NCI-H82 treated with DMSO at 0.1 percent for 48 hours (cell line): Measurements from ENCODE around the gene DSCAML1.

Source experiments
- DNase-seq: peaks from one replicate; lab custom pipeline; 2025; ENCODE audit not compliant: unreplicated experiment; lab: John Stamatoyannopoulos, UW

Gene DSCAML1

DNA sequence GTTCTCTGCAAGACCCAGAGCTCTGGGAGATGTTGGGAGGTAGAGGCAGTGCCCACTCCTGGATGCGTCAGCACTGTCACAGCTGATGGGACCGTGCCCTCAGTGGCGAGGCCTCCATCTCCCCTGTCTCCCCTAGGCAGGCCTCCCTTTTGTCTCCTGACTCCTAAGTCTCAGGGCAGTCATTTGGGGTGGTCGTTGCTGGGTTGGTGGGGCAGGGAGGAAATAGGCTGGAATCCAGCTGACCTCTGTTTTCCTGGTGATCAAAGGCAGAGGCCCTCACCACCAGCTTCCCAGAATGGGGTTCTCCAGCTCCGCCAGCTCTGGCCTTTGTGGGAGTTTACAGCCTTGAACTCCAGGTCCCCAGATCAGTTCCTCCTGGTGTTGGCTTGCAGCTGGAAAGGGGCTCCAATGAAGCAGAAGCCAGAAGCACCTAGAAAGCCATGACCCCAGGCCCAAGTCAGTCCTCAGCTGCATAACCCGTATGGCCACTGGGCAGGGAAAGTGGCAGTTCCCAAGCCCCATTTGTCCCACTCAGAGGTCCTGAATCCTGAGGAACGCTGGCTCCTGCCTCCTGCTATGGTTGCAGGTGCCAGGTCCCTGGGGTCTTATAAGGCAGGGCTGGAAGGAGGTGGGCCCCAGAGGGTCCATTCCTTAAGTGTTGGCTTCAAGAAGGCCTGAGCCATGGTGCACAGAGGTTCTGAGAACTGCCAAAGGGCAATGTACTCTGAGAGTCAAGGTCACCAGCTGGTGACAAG, 34.8 kb upstream of the DSCAML1 start:
- DNase-seq: no peak

DNA sequence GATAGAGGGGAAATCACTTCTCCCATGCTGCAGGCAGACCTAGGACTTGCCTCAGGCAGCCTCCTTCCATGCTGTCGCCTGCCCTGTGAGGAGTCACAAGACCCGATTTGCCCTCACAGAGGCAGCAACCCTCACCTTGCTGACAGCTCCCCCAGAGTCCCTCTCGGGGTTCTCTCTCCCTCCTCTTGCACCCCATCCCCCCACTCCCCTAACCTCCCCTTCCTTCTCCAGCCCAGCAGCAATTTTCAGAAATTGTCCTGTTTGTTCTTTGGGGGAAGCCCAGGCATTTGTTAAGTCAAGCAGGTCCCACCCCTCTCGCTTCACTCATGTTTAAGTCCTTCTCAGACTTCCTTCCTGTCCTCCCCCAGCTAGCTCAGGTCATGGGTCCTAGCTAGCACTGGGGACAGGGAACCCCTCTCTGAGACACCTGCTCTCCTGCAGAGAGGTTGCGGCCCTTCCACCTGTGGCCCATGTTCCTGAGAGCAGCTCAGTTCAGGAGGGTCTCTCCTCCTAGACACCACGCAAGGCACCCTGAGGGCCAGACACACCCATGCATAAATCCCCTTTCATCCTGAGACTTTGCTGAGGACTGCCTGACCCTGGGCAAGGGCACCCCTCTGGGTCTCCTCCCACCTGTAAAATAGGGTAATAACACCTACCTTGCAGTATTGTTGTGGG, 33.8 kb upstream of the DSCAML1 start:
- DNase-seq: no peak

DNA sequence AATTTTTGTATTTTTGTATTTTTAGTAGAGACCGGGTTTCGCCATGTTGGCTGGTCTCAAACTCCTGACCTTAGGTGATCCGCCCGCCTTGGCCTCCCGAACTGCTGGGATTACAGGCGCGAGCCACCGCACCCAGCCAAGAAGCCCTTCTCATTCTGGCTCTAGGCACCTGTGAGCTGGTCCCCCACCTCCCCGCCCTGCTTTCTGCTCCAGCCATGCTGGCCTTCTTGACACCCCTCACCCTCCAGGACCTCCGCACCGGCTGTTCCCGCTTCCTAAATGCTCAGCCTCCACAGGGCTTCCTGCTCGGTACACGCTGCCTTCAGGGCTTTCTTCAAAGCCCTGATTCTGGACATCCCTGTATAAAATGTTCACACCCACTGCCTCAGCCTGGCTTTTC, 33.1 kb upstream of the DSCAML1 start:
- DNase-seq: no peak

DNA sequence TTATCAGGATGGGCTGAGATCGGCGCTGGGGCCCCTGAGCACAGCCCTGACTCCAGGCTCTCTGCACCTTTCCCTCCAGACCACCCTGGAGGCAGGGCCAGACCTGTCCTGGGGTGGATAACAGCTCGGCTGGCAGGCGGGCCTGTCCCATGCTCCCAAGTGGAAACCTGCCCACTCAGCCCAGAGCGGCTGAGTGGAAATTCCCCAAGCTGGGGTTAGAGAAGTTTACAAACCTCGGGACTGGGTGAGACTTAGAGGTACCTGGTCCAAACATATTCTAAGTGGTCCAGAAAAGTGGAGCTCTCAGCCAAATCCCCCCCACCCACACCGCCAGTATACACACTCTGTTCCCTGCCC, 32.3 kb upstream of the DSCAML1 start:
- no peak for DNase-seq

DNA sequence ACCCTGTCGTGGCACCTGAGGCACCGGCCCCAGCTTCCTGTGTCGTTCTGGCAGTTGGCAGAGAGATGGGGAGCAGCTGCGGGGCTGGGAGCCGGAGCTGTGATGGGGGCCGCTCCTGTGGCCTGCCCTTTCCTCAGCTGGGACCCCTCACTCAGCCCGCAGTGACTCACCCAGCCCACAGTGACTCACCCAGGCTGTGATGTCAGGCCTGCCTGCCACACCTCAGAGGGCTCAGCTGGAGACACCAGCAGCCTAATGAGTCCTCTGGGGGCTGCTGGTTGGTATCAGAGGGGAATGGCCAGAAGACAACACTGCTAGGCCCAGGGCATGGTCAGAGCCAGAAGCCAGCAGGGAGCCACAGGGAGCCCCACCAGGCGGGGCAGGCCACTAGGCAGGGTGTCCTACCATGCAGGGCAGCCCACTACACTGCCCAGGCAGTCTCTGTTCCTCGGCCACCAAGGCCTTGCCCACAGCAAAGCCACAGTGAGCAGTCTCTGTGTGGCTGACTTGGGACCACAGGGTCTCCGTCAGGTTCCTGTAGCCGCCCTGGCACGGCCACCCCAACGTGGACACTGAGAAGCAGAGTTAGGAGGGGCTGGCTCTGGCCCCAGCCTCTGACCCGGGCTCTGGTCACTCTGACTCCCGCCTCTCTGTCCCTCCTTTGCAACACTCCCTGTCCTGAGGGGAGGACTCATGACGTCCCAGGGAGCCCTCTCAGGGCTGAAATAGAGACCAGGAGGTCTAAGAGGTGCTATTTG, 31.8 kb upstream of the DSCAML1 start:
- no peak for DNase-seq

DNA sequence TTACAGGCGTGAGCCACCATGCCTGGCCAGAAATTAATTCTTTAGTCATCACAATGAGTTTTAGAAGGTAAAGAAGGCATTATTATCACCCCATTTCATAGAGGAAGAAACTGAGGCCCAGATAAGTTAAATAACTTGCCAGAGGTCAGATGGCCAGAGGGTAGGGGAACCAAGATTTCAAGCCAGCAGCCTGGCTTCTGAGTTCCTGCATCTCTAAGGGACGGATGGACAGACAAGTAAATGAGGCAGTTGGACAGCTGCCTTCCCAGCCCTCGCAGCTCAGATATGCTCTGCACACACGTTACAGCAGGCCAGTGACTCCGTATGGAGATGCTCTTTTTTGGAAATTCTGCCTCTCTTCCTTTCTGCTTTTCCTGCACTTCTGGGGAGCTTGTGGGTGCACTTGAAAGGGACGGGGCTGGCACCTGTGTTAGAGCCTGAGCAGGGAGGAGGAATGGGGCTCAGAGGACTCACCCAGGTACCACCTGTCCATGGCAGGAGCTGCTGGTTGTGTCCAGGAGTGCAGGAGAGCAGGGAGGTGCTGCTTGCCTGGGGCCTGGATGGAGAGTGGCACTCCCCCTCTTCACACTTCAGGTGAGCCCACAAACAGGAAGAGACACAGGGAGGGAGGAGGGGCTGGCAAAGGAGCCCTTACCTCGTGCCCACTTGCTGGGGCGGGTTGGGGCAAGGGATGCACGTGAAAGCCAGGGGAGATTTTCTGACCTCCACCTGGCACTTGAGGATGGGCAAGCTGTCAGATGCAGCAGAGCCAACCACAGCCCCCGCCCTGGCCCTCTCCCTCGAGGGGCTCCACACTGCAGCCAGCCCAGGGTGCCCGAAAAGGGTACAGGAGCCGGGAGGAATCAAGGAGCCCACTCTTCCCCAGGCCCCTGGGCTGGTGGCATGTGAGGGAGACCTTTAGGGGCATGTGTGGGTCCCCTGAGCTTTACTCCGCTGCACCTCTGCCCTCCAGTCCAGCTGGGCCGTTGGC, 30.8 kb upstream of the DSCAML1 start:
- DNase-seq: no peak

DNA sequence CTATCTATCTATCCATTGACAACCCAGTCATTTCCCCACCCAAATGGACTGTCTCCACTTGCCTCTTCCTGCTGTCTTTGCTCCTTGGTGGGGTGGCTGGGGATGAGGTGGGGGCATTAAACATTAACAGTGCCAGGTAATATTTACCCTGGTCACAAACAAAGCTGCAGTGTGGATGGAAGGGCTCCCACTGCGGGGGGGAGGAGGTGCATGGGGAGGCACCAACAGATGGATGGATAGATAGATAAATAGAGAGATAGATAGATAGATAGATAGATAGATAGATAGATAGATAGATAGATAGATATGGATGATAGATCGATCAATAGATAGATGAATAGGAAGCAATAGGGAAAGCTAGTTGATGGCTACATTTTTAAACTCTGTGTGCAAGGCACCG, 29.8 kb upstream of the DSCAML1 start:
- DNase-seq: no peak

DNA sequence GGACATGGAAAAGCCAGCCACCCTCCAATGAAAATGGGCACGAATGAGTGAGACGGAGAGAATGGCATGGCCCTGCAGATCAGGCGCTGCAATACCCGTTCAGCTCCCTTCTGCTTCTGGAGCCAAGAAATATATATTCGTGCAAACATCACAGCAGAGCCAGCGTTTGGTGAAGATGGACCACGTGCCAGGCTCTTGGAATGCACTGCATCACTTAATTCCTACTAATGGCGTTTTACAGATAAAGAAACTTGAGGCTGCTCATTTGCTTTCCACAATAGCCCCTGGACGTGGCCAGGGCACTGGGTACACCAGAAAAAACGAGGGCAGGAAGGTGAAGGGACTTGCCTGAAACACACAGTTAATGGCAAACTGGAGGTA, 29.2 kb upstream of the DSCAML1 start:
- no peak for DNase-seq

DNA sequence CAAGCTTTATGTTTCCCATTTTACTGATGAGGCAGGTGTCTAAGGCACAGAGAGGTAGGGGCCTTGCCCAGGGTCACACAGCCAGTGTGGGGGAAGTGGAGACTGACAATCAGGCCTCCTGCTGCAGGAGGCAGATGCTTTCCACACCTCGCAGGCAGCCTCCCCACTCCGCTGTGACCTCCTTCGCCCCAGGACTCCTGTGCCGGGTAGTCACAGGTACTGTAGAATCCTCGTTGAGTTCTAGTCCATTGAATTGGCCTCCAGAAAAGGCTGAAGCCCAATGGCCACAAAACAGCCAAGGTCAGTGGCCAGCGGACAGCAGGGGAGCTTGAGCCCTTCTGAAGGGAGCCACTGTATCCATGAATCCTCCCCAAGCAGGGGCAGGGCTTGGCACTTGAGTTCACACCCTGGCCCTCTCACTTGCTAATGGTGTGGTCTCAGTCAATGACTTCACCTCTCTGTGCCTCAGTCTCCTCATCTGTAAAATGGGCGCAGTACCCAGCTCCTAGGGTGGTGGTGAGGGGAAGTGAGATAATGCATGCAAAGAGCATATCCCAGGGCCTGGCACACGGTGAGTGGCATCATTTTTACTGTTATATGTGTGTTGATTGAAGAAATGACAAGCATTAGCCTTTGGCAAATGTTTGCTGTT, 28.6 kb upstream of the DSCAML1 start:
- no peak for DNase-seq

DNA sequence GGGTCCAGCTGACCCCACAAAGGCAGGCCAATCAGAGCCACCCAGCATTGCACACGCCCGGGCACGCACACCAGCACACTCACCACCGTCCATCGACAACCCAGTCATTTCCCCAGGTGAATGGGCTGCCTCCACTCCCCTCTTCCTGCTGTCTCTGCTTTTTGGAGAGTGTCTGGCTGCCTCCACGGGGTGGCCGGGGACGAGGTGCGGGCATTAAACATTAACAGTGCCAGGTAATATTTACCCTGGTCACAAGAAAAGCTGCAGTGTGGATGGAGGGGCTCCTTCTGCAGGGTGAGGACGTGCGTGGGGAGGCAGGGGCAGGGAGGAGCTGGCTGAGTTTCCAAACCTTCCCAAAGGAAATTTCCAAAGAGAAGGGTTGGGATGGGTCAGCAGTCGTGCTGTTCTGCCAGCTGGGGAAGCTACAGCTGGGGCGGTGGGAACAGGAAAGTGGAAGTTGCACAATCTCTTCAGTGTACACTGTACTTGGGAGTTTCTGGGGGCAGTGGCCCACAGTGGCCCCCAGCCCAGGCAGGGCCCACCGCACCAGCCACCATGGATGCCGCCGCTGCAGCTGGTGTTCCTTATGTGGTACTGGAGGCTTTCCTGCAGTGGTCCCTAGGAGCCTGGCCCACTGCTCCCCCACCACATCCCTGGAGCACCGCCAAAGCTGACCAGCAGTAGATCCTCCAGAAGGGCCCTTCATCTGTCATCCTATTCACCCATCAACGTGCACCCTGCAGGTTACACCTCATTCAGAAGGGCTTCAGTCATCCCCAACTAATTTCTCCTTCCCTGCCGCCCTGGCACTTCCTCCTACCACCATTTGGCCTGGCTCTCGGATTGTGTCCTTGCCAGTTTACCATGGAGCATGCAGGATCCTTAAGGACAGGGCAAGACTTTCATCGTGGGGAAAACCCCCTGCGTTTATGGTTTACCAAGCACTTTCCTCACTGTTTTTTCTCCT, 27.8 kb upstream of the DSCAML1 start, which contains the start of gene FXYD2:
Gene FXYD2, minus strand, starts transcription at position 174 of the 967 bp plus-strand sequence. Its CDS starts 66 bp downstream, at position 108.
- no peak for DNase-seq

DNA sequence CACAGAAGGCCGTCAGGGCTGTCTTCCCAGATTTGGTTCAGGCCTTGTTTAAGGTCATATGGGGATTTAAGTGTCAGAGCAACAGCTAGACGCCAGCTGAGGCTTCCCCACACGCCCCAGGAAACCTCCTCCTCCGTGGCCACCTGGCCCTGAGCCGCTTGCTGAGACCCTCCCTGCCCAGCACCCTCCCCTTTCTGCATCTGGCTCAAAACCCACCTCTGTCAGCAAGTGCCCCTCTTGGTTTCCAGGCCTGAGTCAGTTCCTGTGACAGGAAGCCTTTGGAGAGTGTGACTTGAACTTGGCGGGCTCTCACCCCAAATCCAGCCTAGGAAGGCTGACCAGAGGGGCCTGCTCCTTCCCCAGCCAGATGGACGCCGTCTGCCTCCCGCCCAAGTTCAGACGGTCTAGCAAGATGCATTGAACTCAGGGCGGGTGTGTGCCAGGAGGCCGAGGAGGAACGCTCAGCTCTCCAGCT, 27.0 kb upstream of the DSCAML1 start:
- DNase-seq: no peak

DNA sequence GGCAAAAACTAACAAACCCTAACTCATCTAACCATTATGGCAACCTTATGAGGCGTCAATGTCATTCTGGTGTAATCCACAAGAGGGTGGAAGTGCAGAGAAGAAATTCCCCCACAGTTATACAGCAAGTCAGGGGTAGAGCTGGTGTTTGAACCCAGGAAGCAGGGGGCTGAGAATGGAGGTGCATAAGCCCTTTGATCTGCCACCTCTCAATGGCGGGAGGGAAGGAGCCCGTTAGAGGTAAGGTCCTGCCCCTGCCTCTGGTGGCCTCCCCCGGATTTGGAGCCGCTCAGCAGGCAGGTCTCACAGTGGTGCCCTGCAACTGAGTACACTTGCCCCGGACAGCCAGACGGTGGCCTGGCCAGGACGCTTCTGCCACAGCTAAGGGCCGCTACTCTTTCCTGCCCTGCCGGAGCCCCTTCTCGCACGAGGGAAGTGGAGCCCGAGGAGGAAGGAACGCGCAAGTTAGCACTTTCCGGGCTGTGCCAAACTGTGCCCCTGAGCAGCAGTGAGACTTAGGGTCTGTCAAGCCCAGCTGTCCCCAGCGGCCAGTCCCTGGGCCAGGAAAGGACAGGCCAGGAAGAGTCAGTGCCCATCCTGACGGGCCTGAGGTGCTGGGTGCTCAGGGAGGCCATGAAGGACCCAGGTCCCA, 26.4 kb upstream of the DSCAML1 start:
- DNase-seq: no peak

DNA sequence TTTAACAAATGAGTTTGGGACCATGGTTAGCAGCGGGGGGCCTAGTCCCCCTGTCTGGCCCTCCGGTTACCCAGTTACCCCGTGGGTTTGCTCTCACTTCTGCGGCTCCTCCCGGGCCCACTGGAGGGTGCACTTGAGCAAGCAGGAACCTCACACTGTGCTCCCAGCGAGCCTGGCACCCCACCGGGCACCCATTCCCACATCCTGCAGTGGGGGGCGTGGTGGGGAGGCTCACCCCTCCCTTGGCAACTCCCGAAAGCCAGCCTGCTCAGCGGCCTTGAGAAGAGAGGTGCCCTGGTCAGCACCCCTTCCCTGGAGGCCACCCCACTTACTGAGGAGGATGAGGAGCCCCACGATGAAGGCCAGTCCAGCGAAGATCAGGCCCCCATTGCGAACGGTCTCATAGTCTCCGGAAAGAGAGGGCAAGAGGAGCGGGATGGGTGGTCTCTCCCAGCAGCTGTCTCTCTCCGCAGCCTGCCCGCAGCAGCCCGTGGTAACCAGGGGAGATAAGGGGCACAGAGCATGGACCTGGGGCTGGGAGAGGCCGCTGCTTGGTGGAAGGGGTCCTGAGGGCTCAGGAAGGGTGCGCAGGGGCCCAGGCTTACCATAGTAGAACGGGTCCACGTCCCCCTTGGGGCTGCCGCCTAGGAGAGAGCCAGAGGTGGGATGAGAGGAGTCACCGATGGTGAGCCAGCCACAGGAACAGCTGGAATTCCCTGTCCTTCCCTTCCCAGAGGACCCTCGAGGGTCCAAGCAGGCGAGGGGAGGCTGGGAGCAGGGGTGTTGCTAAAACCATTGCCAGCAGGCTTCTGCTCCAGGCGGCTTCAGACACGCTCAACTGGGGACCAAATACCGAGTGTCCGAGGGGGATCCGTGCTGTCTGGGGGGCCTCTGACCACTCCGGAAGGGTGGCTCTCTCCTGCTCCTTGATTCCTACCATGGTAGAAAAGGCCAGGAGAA, 25.3 kb upstream of the DSCAML1 start:
- DNase-seq: no peak

DNA sequence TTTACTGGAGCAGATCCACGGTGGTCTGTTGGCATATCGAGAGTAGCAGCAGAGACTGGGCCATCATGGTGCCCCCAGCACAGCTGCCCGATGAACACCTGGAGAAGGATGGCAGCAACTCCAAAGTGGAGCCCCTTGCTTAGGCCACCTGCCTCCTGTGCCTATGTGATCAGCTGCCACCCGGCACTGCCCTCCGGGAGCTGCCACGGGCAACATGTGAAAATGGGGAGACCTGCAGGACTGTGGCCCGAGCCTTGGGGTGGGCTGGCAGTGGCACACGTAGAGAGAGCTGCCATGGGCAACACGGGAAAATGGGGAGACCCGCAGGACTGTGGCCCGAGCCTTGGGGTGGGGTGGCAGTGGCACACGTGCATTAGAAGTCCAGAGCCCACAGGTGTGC, 24.4 kb upstream of the DSCAML1 start:
- DNase-seq: no peak

DNA sequence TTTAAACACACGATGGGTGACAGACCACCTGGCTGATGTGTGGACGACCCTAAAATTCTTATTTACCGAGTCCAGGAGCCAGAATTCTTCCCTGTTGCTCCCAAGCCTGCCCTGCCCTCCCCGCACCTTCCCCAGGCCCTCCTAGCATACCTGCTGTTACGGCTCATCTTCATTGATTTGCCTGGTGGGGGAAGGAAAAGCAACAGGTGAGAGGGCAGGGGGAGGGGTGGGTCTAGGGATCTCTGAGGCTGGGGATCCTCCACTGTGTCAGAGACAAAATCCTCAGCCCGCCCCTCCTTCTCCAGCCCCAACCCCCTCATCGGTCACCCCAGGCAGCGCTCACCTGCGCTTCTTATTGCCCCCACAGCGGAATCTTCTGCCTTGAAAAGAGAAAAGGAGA, 23.5 kb upstream of the DSCAML1 start:
- DNase-seq: no peak

DNA sequence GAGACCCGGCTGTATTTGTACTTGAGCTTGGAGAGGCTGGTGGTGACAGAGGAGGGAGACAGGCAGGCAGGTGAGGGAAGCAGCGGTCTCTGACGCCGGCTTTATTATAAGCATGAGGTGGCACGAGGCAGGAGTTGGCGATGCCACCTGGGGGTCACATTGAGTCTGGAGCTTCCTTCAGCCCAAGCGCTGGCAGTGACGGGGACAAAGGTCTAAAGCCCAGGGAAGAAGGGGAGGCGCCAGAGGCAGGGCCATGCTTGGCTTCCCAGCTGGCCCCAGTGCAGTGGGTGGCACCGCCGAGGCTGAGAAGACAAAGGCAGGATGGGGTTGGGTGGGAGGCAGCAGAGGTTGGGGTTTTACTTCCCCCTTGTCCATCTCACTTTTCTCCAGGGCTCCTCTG, 23.1 kb upstream of the DSCAML1 start:
- no peak for DNase-seq
